Uterus (tissue), 2 donors: ENCODE data around the gene DTD2.

ENCODE experiments used
- POLR2A ChIP-seq, 2 donors: fragments of 450-650 bp; IDR thresholded peaks; one replicate each; pipeline ENCODE4 v1.6.1; 2016; ENCODE audit warnings: antibody characterized with exemption in 2 of 2, mild to moderate bottlenecking in 1 of 2, moderate library complexity in 1 of 2
- TF ChIP-seq, protein P1 (sequence below), 4 experiments: fragments of 200-600 bp in 2 of 4; fragments of 450-650 bp in 2 of 4; sonication (generic) in 2 of 4; IDR thresholded peaks; one replicate each; pipeline ENCODE4 v1.5.1; 2016 to 2019; ENCODE audit warnings: antibody characterized with exemption in 4 of 4, mild to moderate bottlenecking in 2 of 4, moderate library complexity in 1 of 4

DNA sequence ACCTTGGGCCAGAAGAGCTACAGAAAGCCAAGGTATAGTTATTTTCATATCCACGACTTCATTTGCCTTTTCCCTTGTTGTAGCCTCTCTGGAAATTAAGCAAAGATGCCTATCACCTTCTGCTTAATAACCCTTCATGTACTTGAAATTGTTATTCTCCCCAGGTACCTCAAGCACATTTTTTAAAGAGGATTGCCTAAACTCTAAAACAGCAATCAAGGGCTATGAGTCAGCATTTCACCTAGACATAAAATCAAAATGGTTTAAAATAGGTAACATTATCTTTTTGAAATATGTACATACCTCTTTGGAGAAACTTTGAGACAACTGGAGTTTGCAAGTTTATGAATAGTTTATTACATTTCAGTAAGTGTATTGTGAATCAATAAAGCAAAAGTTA is 11.6 kb downstream of the DTD2 start:
- TF ChIP-seq POLR2A (IDR thresholded peaks at IDR 0.05): no peak
- TF ChIP-seq, protein P1, sequence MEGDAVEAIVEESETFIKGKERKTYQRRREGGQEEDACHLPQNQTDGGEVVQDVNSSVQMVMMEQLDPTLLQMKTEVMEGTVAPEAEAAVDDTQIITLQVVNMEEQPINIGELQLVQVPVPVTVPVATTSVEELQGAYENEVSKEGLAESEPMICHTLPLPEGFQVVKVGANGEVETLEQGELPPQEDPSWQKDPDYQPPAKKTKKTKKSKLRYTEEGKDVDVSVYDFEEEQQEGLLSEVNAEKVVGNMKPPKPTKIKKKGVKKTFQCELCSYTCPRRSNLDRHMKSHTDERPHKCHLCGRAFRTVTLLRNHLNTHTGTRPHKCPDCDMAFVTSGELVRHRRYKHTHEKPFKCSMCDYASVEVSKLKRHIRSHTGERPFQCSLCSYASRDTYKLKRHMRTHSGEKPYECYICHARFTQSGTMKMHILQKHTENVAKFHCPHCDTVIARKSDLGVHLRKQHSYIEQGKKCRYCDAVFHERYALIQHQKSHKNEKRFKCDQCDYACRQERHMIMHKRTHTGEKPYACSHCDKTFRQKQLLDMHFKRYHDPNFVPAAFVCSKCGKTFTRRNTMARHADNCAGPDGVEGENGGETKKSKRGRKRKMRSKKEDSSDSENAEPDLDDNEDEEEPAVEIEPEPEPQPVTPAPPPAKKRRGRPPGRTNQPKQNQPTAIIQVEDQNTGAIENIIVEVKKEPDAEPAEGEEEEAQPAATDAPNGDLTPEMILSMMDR (IDR thresholded peaks at IDR 0.05): no peak
